OCI-M2 (cell line): ENCODE results near the gene MDFI.
"Not testable (repeated sequence)": the region's sequence is repeated elsewhere in the genome, so short reads cannot be mapped to it uniquely, and the experiment has no call there.

Experiments used
- DNase-seq: peaks from one replicate; lab custom pipeline; 2025; ENCODE audit not compliant: unreplicated experiment; lab: John Stamatoyannopoulos, UW

The MDFI gene

DNA sequence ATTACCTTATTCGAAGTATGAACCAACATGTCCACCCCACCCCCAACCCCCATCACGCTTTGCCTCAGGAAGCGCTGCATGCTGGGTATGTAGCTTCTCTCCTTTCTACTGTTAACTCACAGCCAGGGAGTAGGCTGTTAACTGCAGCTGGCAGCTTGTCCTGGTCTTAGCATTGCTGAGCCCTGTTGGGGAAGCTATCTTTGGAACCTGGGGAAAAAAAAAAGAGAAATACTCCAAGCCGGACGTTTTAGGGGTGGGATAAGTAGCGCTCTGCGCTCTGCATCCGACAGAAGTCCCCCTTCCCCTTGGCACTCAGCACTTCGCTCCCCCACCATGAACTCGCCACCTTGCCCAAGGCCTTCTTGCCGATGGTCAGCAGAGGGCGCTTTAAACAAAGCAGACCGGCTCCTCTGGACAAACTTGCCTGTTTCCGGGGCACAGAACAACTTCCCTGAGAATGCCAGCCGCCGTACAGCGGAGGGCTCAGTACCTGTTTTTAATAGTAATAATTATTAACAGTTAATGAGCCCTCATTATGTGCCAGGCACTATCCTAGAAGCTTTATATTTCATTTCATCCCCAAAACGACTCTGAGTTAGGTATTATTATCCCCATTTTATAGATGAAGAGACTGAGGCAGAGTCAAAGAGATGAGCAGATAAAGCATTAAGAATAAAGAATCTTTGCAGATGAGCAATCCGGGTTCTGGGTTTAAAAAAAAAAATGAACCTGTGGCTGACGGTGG, 35.2 kb upstream of the MDFI start:
- DNase-seq: peak; percentile 60

DNA sequence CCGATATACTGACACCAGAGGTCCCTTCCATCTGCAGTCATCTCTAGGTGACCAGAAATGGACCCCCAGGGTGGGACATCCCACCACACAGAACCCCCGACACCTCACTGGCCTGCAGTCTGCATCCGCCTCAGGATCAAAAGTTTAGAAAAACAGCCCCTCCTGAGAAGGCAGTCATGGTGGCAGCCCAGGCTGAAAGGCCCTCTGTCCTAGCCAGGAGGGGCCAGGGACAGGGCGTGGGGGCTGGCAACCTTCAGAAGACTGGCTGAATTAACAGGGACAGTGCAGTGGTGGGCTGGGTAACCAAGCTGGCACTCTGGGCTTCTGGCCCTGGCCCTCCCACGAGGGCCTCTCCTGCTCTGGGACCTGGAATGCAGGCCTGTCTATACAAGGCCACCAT, 34.3 kb upstream of the MDFI start:
- DNase-seq: no peak

DNA sequence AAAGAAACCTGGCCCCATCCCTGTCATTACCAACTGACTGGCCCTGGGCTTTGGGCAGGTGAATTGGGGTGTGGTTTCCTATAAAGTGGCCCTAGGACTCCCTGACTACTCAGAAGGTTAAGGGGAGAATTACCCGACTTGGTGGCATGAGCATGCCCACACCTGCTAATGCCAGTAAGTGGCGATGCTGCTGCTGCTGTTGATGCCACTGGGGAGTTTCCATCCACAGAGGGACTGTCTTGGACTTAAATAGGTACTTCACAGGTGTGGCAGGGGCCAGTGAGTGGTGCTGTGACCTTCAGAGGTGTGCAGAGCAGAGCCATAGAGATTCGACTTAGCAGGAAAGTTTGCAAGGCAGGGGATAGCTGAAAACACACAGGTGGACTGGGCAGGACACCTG, 32.6 kb upstream of the MDFI start:
- no peak for DNase-seq

DNA sequence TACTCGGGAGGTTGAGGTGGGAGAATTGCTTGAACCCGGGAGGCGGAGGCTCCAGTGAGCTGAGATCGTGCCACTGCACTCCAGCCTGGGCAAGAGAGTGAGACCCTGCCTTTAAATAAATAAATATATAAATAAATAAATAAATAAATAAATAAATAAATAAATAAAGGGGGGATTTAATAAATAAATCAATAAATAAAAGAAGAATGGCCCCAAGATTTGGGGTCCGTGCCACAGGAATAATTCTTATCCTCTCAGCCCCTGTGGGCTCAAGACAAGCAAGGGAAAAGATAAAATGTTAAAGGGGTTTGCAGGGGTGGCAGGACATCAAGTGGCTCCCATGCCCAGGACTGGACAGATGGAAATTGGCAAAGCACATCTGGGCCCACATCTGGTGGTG, 31.2 kb upstream of the MDFI start:
- no peak for DNase-seq

DNA sequence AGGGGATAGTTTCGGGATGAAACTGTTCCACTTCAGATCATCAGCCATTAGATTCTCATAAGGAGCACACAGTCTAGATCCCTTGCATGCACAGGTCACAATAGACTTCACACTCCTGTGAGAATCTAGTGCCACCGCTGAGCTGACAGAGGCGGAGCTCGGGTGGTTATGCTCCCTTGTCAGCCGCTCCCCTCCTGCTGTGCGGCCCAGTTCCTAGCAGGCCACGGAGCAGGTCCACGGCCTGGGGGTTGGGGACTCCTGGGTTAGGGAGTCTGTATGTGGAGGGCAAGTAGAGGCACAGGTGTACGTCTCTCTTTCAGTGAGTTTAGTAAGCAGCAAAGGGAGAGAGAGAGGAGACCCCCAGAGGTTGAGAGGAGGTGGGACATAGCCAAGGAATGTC, 30.5 kb upstream of the MDFI start:
- no peak for DNase-seq

DNA sequence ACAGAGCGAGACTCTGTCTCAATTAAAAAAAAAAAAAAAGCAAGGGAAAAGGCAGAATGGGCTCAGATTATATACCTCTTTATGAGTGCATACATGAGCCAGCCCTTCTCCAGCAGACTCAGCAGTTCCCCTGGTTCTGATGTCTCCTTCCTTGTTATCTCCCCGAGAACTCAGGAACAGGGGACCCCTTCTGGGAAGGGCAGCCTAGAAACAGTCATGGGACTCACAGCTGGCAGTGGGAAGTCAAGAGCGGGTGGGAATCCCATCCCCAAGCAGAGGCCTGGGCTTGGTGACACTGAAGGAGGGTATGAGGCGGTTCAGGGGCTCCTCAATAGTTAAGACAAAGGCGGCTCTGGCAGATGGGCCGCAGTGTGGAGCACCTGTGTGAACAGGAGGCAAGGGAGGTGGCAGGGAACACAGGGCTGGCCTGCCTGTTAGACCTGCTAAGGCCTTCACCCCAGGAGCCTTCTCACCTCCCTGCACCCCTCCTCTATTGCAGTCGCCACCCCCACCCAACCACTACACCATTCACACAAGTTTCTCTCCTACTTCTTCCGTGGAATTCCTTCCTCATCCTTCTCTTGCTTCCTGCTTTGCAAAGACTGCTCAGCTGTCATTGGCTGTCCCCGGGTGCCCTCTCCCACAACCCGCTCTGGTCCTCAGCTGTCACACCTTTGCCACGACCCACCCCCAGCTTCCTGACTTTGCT, 29.7 kb upstream of the MDFI start:
- no peak for DNase-seq

DNA sequence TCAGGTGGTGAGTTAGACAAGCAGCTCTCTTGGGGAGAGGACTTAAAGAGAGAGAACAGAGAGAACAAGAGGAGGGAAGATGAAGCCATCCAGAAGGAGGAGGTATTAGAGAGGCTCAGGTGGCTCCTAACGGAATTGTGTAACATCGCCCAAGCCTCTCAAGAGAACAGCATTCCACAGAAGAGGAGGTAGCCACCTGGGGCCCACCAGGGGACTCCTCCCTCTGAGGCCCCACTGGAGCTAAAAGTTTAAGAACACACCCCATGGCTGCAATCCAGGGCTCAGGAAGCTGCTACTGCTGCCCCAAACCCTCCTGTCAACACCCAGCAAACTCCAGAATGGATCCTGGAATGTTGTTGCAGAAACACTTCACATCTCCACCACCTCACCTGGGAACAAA, 23.6 kb upstream of the MDFI start:
- no peak for DNase-seq

DNA sequence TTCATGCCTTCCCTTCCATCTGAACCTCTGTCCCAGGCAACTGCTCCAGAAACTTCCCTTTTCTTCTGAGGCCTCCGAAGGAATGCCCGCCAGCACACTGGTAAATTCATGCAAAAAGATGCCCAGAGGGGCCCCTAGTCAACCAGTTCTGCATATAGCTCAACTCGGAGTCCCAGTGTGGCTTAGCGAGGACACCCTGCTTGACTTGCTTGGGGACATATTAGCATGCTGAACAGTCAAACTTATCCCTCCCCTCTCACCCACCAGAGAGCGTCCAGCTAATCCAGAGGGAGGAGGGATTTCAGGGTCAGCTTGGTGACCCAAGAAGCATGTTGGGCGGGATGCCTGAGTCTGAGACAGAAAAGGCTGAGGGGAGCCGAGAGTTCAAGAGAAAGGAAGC, 23.0 kb upstream of the MDFI start:
- no peak for DNase-seq

DNA sequence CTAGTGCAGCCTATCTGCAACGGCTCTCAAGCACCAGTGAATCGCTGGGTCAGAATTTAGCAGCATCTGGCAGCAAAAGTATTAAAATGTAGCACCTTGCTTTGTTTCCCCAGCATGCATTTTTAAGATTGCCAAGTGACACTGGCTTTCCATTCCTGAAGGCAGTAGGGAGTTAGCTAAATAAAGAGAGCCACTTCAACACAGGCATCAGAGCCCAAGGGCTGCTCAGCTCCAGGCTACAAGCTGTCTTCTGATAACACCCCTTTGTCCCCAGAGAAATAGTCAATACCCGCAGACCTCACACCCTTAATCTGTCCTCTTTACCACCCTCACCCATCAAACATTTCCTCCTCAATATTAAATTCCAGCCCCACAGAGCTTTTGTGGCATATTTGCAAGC, 19.7 kb upstream of the MDFI start:
- no peak for DNase-seq

DNA sequence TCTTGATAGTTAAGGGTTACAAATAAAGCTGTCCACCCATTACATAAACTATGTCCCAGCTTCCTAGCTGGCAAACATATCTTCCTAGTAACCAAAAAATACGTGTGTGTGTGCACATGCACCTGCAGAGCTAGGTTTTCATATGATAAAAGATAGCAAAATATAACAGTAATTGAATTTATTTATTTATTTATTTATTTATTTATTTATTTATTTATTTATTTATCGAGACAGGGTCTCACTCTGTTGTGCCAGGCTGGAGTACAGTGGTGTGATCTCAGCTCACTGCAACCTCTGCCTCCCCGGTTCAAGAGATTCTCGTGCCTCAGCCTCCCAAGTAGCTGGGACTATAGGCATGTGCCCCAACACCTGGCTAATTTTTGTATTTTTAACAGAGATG, 19.1 kb upstream of the MDFI start:
- DNase-seq: not testable (repeated sequence)

DNA sequence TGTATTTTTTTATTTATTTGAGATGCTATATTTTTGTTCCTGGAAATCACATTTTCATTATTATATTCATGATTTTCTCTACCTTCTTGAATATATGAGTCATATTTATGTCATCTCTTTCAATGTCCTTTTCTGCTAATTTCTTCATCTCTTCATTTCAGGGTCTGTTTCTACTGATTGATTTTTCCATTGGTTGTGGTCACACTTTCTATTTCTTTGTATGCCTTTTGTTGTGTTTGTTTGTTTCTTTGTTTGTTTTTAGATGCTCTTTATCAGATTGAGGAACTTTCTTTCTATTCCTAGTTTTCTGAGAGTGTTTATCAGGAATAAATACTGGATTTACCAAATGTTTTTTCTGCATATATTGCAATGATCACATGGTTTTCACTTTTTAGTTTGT, 16.9 kb upstream of the MDFI start:
- no peak for DNase-seq

DNA sequence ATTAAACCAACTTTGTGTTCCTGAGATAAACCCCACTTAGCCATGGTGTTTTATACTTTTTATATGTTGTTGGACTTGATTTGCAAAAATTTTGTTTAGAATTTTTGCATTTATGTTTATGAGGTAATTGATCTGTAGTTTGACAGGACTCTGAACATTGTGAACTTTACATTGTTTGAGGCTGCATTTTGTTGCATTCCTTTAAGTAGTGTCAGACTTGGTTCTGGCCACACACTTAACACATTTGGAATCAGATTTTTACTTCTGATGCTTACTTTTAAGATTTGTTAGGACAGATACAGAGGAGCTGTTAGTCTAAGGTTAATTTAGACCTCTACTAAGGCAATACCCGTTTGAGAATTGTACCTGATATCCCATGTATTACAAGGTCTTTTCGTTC, 16.5 kb upstream of the MDFI start:
- no peak for DNase-seq

DNA sequence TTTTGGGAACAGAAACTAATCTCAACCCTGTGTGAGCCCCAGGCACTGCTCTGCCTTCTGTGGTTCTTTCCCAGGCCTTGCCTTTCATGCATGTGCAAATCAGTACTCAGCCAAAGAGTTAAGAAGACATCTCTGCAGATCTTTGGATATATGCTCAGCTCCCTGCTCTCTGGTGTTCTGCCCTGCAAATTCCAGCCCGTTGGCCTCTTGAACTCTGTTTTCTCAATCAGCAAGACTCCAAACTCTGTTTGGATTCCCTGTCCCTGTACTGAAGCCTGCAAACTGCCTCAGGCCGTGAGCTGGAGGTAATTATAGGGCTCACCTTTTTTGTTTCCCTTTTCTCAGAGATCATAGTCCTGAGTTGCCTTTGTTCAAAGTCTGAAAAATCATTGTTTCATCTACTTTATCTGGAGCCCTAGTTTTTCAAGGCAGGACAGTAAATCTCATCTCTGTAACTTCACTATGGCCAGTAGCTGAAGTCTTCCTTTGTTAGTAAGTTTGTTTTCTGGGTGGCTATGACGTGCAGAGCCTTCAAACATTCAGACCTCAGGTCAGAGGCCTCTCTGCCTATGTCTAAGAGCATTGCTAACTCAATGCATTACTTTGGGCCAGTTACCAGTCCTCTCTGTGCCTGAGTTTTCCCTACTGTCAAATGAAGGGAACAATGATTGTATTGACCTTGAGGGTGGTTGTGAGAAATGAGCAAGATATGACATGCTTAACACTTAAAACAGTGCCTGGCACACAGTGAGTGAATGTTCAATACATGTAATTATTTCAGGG, 15.9 kb upstream of the MDFI start:
- DNase-seq: no peak

DNA sequence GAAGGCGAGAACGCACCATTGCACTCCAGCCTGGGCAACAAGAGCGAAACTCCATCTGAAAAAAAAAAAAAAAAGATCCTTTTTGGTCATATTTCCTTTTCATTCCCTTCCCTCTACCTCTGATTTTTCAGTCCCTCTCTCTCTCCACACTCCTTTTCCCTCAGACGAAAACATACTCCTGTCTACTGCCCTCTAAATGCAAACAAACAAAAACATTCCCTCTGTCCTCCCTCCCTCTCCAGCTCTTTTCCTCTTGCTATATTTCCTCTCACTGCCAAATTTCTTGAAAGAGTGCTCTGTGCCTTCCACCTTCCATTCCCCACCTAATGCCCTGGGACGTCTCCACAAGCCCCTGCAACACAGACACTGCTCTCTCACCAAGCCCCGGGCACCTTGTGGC, 14.9 kb upstream of the MDFI start:
- no peak for DNase-seq

DNA sequence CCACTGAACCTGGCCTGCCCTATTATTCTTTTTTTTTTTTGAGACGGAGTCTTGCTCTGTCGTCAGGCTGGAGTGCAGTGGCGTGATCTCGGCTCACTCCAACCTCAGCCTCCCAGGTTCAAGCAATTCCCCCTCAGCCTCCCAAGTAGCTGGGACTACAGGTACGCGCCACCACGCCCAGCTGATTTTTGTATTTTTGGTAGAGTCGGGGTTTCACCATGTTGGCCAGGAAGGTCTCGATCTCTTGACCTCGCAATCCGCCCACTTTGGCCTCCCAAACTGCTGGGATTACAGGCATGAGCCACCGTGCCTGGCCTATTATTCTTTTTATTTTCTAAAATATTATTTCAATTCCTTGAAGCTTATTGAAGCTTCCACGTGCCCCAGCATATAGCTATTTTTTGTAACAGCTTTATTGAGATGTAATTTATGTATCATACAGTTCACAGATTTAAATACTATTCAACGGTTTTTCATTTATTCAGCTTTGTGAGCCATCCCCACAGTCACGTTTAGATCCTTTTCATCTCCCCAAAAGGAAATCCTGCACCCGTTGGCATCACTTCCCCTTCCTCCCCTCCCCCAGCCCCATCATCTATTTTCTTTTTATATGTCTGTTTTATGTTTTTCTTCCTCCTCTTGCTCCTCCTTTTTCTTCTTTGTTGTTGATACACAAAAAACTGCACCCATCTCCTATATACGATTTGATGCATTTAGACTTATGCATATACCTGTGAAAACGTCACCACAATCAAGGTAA, 13.5 kb upstream of the MDFI start:
- DNase-seq: no peak

DNA sequence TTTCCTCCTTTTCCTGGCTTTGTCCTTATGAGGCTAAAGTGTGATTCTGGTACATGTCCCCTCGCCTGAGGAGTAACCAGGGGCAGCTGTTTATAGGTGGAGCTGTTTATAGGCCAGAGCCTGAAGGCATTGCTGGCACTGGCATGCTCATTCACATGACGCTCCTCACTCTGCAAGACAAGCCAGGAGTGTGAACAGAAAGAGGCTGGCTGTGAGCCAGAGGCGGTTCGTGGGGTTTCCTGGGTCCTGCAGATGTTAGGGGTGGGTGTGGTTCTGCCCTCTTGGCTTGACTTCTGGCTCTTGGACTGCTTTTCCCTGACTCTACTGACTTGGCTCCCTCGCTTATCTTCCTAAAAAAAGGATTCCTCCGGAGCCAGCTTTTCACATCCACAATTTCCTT, 12.8 kb upstream of the MDFI start:
- no peak for DNase-seq

DNA sequence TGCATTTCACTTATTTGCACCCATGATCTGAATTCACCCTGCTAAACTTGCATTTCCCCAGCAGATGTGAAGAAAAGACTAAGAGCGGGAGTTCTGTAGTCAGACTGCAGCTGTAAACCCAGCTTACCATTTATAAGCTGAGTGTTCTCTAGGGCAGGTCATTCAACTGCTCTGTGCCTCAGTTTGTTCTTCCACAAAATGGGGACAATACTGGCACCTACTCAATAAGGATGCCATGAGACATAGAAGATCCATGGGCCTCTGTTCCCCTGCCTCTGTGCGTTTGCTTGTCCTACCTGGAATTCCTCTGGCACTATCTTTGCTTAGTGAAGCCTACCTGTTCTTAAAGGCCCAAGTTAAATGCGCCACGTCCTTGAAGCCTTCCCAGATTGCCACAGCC, 12.2 kb upstream of the MDFI start:
- DNase-seq: no peak

DNA sequence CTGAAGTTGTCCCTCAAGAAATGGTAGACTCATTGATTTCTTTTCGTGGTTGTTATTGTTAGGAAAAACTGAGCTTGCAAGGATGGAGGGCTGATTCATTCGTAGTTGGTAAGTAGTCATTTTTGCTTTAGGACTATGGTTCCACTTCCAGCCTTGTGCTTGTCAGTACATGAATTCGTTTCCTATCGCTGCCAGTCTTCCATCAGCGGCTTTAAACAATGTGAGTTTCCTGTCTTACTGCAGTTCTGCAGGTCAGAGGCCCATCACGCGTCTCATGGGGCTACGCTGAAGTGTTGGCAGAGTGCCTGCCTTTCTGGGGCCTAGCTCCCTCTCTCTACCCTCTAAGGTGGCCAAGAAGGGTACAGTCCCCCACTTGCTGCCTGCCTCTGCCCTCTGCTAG, 11.4 kb upstream of the MDFI start:
- DNase-seq: no peak

DNA sequence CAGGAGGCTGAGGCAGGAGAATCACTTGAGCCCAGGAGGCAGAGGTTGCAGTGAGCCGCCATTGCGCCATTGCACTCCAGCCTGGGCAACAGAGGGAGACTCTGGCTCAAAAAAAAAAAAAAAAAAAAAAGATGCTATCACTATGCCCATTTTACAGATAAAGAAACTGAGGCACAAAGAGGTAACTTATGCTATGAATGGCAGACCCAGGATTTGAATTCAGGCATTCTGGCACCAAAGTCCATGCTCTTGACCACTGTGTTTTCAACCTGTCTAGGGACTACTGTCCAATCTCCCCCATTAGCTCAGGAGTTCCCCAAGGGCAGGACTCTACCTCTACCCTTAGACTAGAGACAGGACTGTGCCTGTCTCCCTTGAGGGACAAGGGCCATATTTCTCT, 9.1 kb upstream of the MDFI start:
- DNase-seq: no peak

DNA sequence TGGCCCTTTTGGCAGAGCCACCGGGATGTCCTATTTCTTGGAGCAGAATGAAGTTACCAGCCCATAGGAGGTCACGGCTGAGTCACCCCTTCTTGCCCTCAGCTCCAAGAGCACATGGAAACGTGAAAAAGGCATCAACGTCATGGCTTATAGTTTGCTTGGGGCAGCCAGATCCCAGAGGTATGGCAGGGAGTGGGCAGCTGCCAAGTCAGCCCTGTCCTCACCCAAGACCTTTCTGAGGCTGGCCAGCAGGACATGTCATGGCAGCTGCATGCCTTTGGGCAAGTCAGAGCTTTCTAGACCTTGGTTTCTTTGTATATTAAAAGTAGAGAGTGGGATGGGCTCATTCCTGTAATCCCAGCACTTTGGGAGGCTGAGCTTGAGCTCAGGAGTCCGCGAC, 8.2 kb upstream of the MDFI start:
- no peak for DNase-seq

DNA sequence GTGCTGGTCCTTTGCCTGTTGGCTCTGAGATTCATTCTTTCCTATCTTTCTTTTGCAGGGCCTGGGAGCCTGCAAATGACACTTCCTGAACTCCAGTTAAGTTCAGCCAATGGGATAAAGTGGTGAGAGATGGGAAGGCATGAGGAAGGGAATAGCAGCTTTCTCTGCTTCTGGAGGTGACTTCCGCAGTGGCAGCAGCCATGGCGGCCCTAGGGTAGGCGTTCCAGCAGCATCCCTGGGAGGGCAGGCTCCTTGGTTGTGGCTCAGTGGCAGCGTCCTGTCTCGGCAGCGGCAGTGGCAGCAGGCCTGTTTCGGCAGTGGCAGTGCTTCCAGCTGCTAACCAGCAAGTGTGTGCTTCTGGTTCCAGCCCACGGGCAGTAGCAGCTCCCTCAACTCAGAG, 7.3 kb upstream of the MDFI start:
- no peak for DNase-seq
